HepG2 (cell line): ENCODE data around the gene MOG. TPM values are rescaled to one million over a fixed set of nuclear protein-coding genes. Genes with fewer than 3 reads are reported as not detected.

Experiments
- ATAC-seq: fragments of 200-7000 bp; cut with Tn5 transposase; 3 replicates; pipeline ENCODE4 v1.9.1; 2020; ENCODE audit warnings: mild to moderate bottlenecking, moderate library complexity
- BruUV-seq: library from RNA; stranded (reverse); fragments of 400-500 nt; replicated peaks from 2 replicates; lab custom pipeline; 2021; lab: Mats Ljungman, UMichigan
- CTCF ChIA-PET: fragments of 300-600 bp; formaldehyde crosslinking; extraction: SDS; loops from one replicate; lab custom pipeline; 2021; ENCODE audit warnings: low total read pairs, inconsistent platforms, low intra/inter-chr PET ratio; lab: Yijun Ruan, JAX
- POLR2A ChIA-PET: fragments of 350-600 bp; sonication (Branson Sonifier 250); formaldehyde crosslinking; loops from one replicate; lab custom pipeline; 2020; ENCODE audit warnings: antibody characterized with exemption, inconsistent platforms; lab: Yijun Ruan, JAX
- DNase-seq: peaks from one replicate; pipeline ENCODE4 v3.0.0-alpha.2; 2015; ENCODE audit warnings: low spot score
- FAIRE-seq: peaks from 3 replicates; lab custom pipeline; 2011; peaks lifted over from hg19 to GRCh38; lab: Jason Lieb, UNC
- H2AFZ ChIP-seq: one replicate; pipeline ENCODE4 v1.6.1; 2011; ENCODE audit warnings: low read length, inconsistent platforms
- H3K27ac ChIP-seq: fragments of 300-600 bp; 3 replicates; pipeline ENCODE4 v1.8.0; 2011; ENCODE audit warnings: mixed run types, mild to moderate bottlenecking, mixed read lengths, low read length, inconsistent platforms; ENCODE audit not compliant: insufficient read depth; ENCODE audit errors: extremely low read length
- H3K27me3 ChIP-seq, 2 experiments: fragments of 200-600 bp in 1 of 2; 2 replicates in 1 of 2; 3 replicates in 1 of 2; pipeline versions ENCODE4 v1.6.0 to v1.8.0; 2011; ENCODE audit warnings: low read length in 2 of 2, mild to moderate bottlenecking in 2 of 2, moderate library complexity in 2 of 2, inconsistent platforms in 1 of 2; ENCODE audit not compliant: insufficient read depth in 2 of 2, control insufficient read depth in 1 of 2
- H3K36me3 ChIP-seq, 2 experiments: fragments of 200-600 bp in 1 of 2; replicated peaks in 1 of 2; 2 replicates in 1 of 2; 3 replicates in 1 of 2; pipeline versions ENCODE4 v1.5.1 to v1.8.0; 2011; ENCODE audit warnings: low read length in 2 of 2, inconsistent platforms in 1 of 2; ENCODE audit not compliant: insufficient read depth in 2 of 2, control insufficient read depth in 1 of 2
- H3K4me1 ChIP-seq: 2 replicates; pipeline ENCODE4 v1.5.1; 2012; ENCODE audit warnings: low read length, inconsistent platforms; ENCODE audit not compliant: insufficient read depth
- H3K4me2 ChIP-seq: 2 replicates; pipeline ENCODE4 v1.6.0; 2011; ENCODE audit warnings: low read depth, low read length, inconsistent platforms
- H3K4me3 ChIP-seq, 3 experiments: fragments of 200-600 bp in 1 of 3; sonication (generic), shearing (Covaris generic) in 1 of 3; replicated peaks in 1 of 3; 2 replicates each; pipeline ENCODE4 v1.5.1; 2011 to 2016; ENCODE audit warnings: low read length in 3 of 3, inconsistent platforms in 2 of 3, low read depth in 2 of 3, mild to moderate bottlenecking in 2 of 3, control low read depth in 1 of 3, mixed read lengths in 1 of 3; ENCODE audit not compliant: insufficient read depth in 1 of 3
- H3K79me2 ChIP-seq: one replicate; pipeline ENCODE4 v1.6.1; 2011; ENCODE audit warnings: low read length, inconsistent platforms; ENCODE audit not compliant: insufficient read depth
- H3K9ac ChIP-seq: 2 replicates; pipeline ENCODE4 v1.6.0; 2011; ENCODE audit warnings: mild to moderate bottlenecking, low read depth, low read length, inconsistent platforms; ENCODE audit not compliant: insufficient read depth
- H3K9me3 ChIP-seq: 2 replicates; pipeline ENCODE4 v1.5.1; 2012; ENCODE audit warnings: mild to moderate bottlenecking, low read length
- H4K20me1 ChIP-seq: 2 replicates; pipeline ENCODE4 v1.6.0; 2011; ENCODE audit warnings: inconsistent platforms, mild to moderate bottlenecking, low read length, moderate library complexity; ENCODE audit not compliant: insufficient read depth
- HDAC2 ChIP-seq: sonication (generic); formaldehyde crosslinking; IDR thresholded peaks from 2 replicates; pipeline ENCODE4 v1.4.0; 2020; ENCODE audit warnings: missing genetic modification reagents
- SALL2 ChIP-seq: sonication (generic); formaldehyde crosslinking; IDR thresholded peaks from 2 replicates; pipeline ENCODE4 v1.8.1; 2023; ENCODE audit warnings: mild to moderate bottlenecking, missing genetic modification reagents, inconsistent platforms
- SP4 ChIP-seq: sonication (generic); formaldehyde crosslinking; IDR thresholded peaks from 2 replicates; pipeline ENCODE4 v1.8.1; 2023; ENCODE audit warnings: mild to moderate bottlenecking, missing genetic modification reagents
- WGBS: methylation state at CpG from one replicate; pipeline ENCODE4 v1.1.6; 2017; ENCODE audit warnings: low lambda C conversion rate; 5-methylcytosine and 5-hydroxymethylcytosine counted together
- in situ Hi-C: cut with HindIII; loops from 2 replicates; pipeline ENCODE4 v1.10.0; 2017; ENCODE audit warnings: low pct_unique_long_range_greater_than_20kb; ENCODE audit not compliant: extremely low pct_ligation_motif_present
- intact Hi-C: fragments of 100-400 bp; cut with micrococcal nuclease; formaldehyde crosslinking; loops from one replicate; pipeline ENCODE4 v1.10.0; 2022; ENCODE audit not compliant: unreplicated experiment
- polyA plus RNA-seq, 8 experiments: library from polyadenylated mRNA; depleted of rRNA in 3 of 8; stranded (reverse) in 7 of 8; unstranded in 1 of 8; fragments of >200 nt; fragmentation: Illumina TruSeq in 4 of 8; extraction: Trizol in 4 of 8; gene quantifications; 2 replicates each; pipeline versions ENCODE4 v1.2.1 to v1.2.3, GENCODE V29; 2011 to 2016; ENCODE audit warnings: low read depth in 4 of 8, missing spikeins in 1 of 8, mixed read lengths in 1 of 8; ENCODE audit not compliant: insufficient read depth in 1 of 8
- total RNA-seq, 5 experiments: library from RNA; depleted of rRNA; stranded (reverse); fragments of >200 nt; fragmentation: Illumina TruSeq; extraction: Trizol; gene quantifications; 2 replicates each; pipeline ENCODE4 v1.2.3, GENCODE V29; 2016; ENCODE audit warnings: low read depth in 1 of 5
- TF ChIP-seq, protein P1 (sequence below): sonication (generic); formaldehyde crosslinking; IDR thresholded peaks from 2 replicates; pipeline ENCODE4 v1.5.1; 2020; ENCODE audit warnings: mild to moderate bottlenecking, missing genetic modification reagents, borderline replicate concordance
- TF ChIP-seq, protein P2 (sequence below): sonication (generic); formaldehyde crosslinking; IDR thresholded peaks from 2 replicates; pipeline ENCODE4 v1.5.1; 2020; ENCODE audit warnings: missing genetic modification reagents, mild to moderate bottlenecking, borderline replicate concordance
- TF ChIP-seq, protein P3 (sequence below): sonication (generic); formaldehyde crosslinking; IDR thresholded peaks from 2 replicates; pipeline ENCODE4; 2020; ENCODE audit warnings: missing genetic modification reagents, mild to moderate bottlenecking, borderline replicate concordance
- TF ChIP-seq, protein P4 (sequence below), 2 experiments: sonication (generic) in 1 of 2; formaldehyde crosslinking in 1 of 2; IDR thresholded peaks; 2 replicates each; pipeline versions ENCODE4 v1.6.1 to v1.9.0; 2014 to 2022; ENCODE audit warnings: antibody characterized with exemption in 1 of 2, borderline replicate concordance in 1 of 2, inconsistent platforms in 1 of 2, low read depth in 1 of 2, missing genetic modification reagents in 1 of 2
- TF ChIP-seq, protein P5 (sequence below): sonication (generic); formaldehyde crosslinking; IDR thresholded peaks from 2 replicates; pipeline ENCODE4 v1.9.0; 2021; ENCODE audit warnings: missing genetic modification reagents, borderline replicate concordance

MOG gene
- total and polyA plus RNA-seq, 2 of the 13 experiments (the other 11 are each of a cell fraction or from before 2014, with no cell fraction given), result not detected

DNA sequence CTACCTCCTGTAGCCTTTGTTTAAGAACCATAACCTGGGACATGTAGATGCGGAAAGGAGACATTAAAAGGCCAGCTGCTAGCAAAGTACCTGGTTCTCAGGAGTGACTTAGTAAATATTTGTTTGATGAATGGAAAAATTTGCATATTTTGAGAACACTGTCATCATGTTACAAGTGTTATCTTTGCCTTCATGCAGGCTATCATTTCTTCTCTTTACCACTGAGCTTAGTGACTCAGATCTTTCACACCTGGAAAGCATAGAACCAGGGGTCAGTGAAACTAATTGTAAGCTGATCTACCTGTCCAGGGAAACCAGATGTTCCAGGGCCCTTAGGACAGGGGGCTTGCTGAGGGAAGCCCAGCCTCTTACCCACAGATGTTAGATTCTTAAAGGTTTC, 18.7 kb downstream of the MOG start:
- ChIA-PET CTCF (no interaction called here), POLR2A (no interaction called here)
- 50% methylated on average over 1 of the region's 1 CpG for WGBS
- Histone ChIP-seq H2AFZ (no peak overlapping the region), H3K4me2 (no peak overlapping the region), H3K27ac (no peak overlapping the region), H3K4me3 (no peak overlapping the region), H3K27me3 (peaks cover 0 to 4% of the 10 kb centered on the region in 2 experiments; a peak in 1 of 5 replicates), H3K79me2 (no peaks in the 10 kb centered on the region), H3K9ac (no peak overlapping the region), H3K36me3 (no peaks in the 10 kb centered on the region), H4K20me1 (no peaks in the 10 kb centered on the region), H3K9me3 (no peaks in the 10 kb centered on the region), H3K4me1 (no peaks in the 10 kb centered on the region)
- ATAC-seq (no peak), FAIRE-seq (no peak), DNase-seq (no peak)
- intact Hi-C loops, result no loop called here
- in situ Hi-C loops, result no loop called here
- no TSS peak for BruUV-seq
- TF ChIP-seq, protein P1, sequence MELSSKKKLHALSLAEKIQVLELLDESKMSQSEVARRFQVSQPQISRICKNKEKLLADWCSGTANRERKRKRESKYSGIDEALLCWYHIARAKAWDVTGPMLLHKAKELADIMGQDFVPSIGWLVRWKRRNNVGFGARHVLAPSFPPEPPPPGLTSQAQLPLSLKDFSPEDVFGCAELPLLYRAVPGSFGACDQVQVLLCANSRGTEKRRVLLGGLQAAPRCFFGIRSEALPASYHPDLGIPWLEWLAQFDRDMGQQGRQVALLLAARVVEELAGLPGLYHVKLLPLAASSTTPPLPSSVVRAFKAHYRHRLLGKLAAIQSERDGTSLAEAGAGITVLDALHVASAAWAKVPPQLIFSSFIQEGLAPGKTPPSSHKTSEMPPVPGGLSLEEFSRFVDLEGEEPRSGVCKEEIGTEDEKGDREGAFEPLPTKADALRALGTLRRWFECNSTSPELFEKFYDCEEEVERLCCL (CRISPR knock-in tag), result no peak
- TF ChIP-seq, protein P2, sequence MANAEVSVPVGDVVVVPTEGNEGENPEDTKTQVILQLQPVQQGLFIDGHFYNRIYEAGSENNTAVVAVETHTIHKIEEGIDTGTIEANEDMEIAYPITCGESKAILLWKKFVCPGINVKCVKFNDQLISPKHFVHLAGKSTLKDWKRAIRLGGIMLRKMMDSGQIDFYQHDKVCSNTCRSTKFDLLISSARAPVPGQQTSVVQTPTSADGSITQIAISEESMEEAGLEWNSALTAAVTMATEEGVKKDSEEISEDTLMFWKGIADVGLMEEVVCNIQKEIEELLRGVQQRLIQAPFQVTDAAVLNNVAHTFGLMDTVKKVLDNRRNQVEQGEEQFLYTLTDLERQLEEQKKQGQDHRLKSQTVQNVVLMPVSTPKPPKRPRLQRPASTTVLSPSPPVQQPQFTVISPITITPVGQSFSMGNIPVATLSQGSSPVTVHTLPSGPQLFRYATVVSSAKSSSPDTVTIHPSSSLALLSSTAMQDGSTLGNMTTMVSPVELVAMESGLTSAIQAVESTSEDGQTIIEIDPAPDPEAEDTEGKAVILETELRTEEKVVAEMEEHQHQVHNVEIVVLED (CRISPR knock-in tag), result no peak
- TF ChIP-seq, protein P3, sequence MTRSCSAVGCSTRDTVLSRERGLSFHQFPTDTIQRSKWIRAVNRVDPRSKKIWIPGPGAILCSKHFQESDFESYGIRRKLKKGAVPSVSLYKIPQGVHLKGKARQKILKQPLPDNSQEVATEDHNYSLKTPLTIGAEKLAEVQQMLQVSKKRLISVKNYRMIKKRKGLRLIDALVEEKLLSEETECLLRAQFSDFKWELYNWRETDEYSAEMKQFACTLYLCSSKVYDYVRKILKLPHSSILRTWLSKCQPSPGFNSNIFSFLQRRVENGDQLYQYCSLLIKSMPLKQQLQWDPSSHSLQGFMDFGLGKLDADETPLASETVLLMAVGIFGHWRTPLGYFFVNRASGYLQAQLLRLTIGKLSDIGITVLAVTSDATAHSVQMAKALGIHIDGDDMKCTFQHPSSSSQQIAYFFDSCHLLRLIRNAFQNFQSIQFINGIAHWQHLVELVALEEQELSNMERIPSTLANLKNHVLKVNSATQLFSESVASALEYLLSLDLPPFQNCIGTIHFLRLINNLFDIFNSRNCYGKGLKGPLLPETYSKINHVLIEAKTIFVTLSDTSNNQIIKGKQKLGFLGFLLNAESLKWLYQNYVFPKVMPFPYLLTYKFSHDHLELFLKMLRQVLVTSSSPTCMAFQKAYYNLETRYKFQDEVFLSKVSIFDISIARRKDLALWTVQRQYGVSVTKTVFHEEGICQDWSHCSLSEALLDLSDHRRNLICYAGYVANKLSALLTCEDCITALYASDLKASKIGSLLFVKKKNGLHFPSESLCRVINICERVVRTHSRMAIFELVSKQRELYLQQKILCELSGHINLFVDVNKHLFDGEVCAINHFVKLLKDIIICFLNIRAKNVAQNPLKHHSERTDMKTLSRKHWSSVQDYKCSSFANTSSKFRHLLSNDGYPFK (CRISPR knock-in tag), result no peak
- no peak for TF ChIP-seq SP4
- TF ChIP-seq HDAC2 (CRISPR knock-in tag), result no peak
- TF ChIP-seq, protein P4, sequence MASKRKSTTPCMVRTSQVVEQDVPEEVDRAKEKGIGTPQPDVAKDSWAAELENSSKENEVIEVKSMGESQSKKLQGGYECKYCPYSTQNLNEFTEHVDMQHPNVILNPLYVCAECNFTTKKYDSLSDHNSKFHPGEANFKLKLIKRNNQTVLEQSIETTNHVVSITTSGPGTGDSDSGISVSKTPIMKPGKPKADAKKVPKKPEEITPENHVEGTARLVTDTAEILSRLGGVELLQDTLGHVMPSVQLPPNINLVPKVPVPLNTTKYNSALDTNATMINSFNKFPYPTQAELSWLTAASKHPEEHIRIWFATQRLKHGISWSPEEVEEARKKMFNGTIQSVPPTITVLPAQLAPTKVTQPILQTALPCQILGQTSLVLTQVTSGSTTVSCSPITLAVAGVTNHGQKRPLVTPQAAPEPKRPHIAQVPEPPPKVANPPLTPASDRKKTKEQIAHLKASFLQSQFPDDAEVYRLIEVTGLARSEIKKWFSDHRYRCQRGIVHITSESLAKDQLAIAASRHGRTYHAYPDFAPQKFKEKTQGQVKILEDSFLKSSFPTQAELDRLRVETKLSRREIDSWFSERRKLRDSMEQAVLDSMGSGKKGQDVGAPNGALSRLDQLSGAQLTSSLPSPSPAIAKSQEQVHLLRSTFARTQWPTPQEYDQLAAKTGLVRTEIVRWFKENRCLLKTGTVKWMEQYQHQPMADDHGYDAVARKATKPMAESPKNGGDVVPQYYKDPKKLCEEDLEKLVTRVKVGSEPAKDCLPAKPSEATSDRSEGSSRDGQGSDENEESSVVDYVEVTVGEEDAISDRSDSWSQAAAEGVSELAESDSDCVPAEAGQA (IDR thresholded peaks at IDR 0.05; ENCODE audit: low read depth), result no peak
- TF ChIP-seq, protein P4 (CRISPR knock-in tag; IDR thresholded peaks at IDR 0.05; ENCODE audit: borderline replicate concordance), result no peak
- TF ChIP-seq, protein P5, sequence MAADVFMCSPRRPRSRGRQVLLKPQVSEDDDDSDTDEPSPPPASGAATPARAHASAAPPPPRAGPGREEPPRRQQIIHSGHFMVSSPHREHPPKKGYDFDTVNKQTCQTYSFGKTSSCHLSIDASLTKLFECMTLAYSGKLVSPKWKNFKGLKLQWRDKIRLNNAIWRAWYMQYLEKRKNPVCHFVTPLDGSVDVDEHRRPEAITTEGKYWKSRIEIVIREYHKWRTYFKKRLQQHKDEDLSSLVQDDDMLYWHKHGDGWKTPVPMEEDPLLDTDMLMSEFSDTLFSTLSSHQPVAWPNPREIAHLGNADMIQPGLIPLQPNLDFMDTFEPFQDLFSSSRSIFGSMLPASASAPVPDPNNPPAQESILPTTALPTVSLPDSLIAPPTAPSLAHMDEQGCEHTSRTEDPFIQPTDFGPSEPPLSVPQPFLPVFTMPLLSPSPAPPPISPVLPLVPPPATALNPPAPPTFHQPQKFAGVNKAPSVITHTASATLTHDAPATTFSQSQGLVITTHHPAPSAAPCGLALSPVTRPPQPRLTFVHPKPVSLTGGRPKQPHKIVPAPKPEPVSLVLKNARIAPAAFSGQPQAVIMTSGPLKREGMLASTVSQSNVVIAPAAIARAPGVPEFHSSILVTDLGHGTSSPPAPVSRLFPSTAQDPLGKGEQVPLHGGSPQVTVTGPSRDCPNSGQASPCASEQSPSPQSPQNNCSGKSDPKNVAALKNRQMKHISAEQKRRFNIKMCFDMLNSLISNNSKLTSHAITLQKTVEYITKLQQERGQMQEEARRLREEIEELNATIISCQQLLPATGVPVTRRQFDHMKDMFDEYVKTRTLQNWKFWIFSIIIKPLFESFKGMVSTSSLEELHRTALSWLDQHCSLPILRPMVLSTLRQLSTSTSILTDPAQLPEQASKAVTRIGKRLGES (CRISPR knock-in tag), result no peak
- no peak for TF ChIP-seq SALL2 (CRISPR knock-in tag)
